HG02884 (cell line): ENCODE measurements around the gene TMEM171.

Experiments used
- ATAC-seq: cut with Tn5 transposase; IDR thresholded peaks from one replicate; pipeline ENCODE4 v1.9.1; 2021; ENCODE audit warnings: mild to moderate bottlenecking, moderate library complexity; ENCODE audit not compliant: unreplicated experiment

TMEM171 gene

DNA sequence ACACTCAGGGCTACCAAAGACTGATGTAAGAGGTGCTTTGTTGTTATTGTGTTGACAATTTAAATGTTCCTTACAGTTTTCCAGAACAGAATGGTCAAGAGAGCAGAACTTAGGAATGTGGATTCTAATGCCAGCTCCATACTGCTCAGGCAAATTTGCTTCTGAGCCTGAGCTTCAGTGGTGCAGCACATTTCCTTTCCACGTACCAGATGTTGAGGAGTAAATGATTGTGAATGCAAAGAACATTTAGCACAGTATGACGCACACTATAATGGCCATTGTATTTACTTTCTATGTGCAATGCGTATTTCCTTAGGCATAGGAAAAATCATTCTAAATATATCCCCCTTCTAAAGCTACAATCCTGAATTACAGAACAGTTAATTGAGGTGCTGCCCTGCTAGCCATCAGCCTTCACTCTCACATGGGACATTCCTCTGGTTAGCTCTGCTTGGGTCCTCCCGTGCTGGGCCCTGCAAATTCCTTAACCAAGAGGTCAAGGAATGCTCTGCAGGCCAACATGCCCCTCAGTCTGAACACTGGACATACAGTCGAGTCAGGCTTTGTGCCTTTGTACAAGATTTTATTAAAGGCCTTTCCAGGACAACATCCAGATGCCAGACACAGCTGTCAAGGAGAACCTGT is 31.5 kb downstream of the TMEM171 start:
- ATAC-seq, result no peak

DNA sequence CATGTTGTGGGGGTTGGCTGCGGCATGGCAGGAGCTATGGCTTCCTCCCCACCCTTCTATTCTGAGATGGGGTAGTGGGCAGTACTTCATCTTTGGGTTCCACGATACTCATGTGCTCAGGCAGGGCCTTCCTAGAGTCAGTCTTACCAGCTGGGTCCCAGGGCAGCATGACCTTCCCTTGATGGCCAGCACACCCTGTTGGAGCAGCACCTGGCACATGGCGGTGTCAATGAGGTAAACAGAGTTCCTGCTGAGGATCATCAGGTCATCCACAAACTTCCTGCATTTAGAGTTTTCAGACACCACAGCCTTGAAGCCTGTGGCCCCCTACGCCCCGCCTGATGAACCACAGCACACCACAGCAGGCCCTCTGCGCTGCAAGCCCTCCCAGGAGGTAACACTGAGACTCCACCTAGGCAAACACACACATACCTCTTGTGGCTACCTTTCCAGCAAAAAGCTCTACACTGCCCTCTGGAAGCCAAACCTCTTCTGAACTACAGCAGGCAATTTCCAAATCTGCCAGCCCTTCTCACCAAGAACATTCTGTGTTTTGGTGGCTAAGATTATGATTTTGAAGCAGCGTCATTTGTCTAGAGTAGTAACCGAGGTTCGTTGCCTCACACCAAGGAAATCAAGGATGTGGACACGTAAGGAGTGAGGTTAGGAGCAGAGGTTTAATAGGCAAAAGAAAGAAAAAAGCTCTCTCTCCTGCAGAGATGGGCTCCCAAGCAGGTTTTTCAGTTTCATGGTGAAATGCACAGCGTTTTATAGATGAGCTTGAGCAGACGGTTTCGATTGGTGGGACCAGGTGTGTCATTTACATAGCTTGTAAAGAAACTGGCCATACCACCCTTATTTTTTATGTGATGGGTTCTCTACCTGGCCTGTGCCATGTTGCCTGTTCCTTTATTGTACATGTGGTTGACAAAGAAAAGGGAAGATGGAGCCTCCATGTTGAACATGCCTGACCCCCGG is 32.3 kb downstream of the TMEM171 start:
- no peak for ATAC-seq

DNA sequence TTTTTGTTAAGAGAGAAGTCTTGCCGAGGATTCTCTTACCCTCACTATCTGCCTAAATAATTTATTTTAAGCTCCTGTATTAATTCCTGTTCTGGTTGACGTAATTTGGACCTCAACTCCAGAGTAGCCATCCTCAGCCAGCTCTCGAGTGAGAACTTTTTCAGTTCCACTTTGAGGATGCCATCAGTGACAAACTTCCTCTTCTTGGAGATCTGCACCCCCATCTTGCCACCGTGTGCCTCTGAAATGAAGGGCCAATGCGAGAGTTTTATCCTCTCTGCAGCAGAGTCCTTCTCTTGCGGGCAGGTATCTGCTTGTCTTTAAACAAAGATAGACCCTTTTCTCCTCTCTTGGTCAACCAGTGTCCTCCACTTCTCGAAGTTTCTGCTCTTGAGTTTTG is 33.1 kb downstream of the TMEM171 start:
- ATAC-seq, result no peak

DNA sequence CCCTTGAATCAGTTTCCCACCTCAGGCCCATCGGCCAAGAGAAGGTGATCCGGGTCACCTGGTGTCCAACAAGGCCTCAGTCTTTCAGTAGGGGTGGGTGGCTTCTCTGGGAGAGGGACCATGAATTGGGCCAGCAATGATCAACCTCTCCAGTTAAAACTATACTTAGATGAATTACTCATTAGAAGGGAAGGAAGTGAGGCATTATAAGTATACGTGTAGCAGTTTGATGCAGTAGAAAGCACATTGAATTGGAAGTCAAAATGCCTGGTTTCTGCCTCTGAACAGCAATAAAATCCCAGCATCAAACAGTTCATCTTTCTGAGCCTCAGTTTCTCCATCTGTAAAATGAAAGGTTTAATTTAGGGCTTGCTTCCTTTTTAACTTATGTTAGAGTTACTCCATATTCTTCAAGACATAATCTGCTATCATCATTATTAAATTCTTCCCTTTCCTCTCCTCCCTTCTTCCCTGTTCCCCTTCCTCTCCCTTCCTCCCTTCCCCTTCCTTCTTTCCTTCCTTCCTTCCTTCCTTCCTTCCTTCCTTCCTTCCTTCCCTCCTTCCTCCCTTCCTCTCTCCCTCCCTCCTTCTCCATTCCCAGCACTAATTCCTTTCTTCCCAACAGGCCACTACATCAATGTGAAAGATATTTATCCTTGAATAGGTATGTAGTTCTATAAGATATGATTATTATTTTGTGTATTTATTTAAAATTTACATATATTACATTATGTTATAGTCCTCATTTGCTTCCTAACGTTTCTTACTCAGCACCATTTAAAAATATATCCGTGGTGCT is 34.0 kb downstream of the TMEM171 start:
- no peak for ATAC-seq

DNA sequence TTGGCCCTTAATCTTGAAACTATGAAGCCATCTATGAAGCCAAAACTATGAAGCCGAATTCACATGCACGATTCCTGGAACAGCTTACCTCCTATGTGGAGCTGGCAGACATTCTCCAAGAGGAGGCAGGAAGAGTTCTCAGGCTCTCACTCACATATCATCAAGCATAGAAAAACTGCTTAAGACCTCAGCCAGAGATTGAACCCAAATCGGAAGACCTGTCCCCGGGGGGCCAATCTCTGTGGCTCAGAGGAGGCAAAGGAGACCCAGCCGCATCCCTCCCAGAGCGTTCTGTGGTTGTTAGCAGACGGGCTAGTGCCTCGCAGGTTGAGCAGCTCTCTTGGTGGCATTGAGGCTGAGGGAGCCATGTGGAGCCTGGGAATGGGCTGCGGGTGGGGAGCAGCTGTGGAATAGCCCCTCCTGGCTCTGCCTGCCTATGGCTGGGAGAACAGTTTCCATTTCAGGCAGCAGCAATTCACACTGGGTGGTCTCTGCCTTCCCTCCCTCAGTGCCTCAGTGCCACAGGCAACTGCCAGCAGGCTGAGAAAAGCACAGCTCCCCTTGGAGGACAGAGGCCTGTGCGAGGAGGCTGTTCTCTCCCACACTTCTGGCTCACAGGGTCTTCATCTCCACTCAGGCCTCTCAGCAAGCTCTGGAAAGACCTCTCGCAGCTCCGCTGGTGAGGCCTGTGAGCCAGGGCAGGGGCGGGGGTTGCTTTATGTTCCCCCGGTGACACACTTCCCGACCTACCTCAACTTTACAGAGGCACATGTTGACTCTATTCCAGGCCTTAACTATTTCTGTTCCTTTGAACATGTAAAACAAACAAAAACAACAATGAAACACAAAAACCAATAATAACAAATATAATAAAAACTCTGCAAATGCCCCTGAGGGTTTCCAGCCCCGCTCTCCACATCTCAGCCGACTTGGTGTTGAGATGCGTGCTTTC is 35.2 kb downstream of the TMEM171 start:
- ATAC-seq, result no peak

DNA sequence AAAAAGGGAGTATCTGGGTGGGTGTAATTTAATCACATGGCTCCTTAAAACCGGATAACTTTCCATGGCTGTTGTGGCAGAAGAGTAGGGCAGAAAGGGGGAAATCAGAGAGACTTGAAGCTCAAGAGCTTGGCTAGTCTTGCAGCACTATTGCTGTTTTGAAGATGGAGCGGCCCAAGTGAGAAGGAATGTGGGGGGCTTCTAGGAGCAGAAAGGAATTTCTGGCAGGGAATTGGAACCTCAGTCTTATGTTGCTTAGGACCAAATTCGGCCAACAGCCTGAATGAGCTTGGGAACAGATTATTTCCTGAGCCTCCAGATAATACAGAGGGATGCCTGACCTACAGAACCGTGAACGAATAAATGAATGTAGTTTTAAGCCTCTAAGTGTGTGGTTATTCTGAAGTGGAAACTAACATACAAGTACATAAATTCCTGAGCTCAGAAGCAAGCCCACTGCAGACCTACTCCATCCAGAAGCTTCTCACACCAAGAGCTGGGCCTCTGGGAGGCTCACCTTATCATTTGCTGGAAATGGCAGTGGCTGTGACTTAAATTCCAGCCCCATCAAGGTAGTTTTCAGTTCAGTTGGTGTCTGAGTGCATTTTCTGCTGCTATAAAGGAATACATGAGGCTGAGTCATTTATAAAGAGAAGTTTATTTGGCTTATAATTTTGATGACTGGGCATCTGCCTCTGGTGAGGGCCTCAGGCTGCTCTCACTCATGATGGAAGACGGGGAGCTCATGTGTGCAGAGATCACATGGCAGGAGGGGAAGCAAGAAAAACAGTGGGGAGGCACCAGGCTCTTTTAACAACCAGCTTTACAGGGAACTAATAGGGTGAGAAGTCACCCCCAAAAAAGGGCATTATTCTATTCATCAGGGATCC is 37.3 kb downstream of the TMEM171 start:
- no peak for ATAC-seq

DNA sequence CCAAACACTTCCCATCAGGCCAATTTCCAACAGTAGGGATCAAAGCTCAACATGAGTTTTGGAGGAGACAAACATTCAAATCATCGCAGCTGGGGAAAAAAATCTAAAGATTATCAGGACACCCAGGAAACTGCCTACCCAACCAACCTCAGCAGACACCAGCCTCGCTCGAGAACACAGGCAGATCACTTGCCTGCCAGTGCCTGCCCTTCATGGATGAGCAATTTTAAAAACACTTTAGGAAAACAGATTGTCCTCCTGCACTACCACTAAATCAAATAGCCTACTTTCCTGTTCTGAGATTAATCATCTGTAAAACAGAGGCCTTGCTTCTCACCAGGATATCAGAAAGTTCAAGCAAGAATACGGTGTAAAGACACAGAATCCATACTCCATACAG is 37.9 kb downstream of the TMEM171 start:
- ATAC-seq, result no peak

DNA sequence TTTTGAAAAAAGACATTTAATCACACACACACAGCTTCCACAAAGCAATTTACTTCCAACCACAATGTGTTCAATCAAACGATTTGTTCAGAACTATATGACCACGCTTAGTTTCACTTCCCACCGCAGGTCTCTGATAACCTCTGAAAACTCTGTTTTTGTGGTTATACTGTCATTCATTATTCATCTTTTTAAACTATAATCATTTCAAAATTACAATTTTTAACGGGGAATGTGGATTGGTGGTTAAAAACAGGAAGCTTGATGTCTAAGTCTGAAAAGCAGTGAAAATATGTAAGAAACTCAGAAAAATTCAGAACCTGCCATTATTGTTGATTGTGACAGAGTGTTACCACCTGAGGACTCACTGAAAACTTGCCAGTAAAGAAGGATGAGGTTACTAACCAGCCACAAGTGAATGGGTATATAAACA is 39.9 kb downstream of the TMEM171 start:
- peak; percentile 81 for ATAC-seq

DNA sequence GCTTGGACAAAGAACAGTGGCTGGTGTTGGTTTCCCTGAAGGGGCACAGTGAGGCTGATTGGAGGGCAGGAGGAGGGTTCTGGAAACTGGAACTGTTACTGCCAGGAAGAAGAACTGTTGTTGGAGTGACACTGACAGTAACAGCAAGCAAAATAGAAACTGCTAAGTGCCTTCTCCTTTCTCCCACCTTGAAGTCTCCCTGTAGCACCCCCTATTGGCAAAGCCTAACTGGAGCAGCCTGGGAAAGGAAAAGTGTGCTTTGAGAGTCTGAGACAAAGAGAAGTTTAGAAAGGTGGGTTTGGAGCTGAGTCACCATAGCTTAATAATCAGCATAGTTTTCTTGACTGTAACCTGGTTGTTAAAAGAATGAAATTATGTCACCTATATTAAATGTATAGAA is 50.1 kb downstream of the TMEM171 start:
- no peak for ATAC-seq

DNA sequence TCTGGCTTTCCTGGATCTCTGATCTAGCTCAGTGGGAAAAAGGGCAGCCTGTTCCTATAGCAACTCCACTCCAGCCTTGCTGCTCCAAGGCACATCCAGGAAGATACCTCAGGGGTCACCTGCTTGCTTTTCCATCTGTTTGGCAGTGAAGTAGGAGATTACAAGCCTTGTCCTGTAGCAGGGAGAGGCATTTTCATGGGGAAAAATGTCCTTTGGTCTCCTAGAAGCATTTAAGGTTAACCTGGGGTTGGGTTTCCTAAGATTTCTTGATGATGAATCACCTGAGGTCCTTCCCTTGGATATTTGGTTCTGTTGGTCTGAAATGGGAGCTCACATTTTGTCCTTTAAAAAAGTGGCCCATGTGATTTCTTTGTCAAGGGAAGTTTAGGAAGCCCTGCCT is 51.1 kb downstream of the TMEM171 start:
- no peak for ATAC-seq

DNA sequence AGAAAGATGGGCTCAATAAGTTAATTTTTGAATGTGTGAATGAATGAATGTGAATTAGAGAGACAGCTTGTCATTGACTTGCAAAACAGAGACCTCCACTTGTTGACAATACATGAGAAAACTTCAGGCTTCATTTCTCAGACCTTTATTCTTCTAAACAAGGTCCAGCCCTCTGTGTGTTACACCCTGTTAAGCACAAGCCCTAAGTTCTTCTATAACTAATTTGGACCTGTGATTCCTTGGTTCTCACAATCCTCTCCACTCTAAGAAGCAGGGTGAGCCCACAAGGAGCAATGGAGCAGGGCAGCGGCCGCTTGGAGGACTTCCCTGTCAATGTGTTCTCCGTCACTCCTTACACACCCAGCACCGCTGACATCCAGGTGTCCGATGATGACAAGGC is 52.6 kb downstream of the TMEM171 start, which contains the start of gene TMEM174:
Gene TMEM174 (plus strand): TSS at position 243 of the 400 bp plus-strand sequence. CDS start 51 bp downstream, at position 294.
- no peak for ATAC-seq

DNA sequence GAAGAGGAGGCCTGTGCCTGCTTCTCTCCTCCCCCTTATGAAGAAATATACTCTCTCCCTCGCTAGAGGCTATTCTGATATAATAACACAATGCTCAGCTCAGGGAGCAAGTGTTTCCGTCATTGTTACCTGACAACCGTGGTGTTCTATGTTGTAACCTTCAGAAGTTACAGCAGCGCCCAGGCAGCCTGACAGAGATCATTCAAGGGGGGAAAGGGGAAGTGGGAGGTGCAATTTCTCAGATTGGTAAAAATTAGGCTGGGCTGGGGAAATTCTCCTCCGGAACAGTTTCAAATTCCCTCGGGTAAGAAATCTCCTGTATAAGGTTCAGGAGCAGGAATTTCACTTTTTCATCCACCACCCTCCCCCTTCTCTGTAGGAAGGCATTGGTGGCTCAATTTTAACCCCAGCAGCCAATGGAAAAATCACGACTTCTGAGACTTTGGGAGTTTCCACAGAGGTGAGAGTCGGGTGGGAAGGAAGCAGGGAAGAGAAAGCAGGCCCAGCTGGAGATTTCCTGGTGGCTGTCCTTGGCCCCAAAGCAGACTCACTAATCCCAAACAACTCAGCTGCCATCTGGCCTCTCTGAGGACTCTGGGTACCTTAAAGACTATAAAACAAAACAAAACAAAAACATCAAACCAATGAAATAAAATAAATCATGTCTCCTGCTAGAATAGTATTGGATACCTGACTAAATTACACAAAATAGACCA is 53.9 kb downstream of the TMEM171 start:
- no peak for ATAC-seq

DNA sequence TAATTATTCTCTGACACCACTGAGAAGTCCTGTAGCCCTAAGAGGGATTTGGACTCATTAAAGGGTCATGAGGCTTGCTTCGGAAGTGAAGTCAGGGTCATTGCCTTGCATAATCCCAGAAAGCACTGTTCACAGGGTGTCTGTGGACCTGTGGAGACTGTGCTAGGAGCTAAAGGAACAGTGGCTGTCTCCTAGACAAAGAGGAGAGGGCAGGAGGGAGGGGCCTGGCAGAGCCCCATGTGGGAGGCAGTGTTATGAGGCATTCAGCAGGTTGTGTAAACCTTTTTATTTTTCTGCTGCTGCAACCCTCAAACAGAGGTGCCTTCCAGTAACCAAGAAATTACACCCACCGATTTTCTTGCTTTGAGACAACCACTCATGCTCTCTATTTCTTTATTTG is 55.9 kb downstream of the TMEM171 start:
- no peak for ATAC-seq

DNA sequence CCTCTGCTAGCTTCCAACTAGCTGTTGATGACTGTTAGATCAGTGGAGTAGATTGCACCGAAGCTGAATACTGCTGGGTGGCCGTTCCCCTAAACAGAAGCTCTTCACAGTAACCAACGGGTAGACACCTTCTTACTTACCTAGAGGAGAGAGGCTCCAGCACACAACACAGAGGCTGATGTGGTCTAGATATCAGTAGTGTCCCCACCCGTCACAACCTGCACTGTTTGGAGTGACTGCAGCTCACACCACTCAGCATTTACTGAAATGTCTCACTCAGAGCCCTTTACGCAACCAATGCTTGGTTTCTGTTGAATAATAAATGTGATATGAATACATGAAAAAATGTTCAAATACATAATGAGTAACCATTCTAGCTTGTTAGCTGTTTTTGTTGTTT is 57.9 kb downstream of the TMEM171 start:
- ATAC-seq, result no peak

DNA sequence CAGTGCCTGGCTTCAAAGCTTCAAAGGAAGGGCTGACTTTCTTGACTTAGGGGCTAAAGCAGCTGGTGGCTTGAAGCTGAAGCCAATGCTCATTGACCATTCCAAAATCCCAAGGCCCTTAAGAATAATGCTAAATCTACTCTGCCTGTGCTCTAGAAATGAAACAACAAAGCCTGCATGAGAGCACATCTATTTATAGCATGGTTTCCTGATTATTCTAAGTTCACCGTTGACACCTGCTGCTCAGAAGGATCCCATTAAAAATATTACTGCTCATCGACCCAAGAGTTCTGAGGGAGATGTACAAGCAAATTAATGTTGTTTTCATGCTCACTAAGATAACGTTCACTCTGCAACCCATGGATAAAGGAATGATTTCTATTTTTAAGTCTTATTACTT is 59.4 kb downstream of the TMEM171 start:
- no peak for ATAC-seq

DNA sequence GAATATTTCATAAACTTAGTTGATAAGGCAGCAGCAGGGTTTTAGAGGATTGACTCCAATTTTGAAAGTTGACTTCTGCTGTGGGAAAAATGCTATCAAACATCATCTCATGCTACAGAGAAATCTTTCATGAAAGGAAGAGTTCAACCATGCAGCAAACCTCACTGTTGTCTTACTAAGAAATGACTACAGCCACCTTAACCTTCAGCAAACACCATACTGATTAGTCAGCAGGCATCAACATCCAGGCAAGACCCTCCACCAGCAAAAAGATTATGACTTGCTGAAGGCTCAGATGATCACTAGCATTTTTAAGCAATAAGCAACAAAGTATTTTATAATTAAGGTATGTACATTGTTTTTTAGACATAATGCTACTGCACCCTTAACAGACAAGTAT is 60.2 kb downstream of the TMEM171 start:
- no peak for ATAC-seq
